ENCODE results near the gene WNK3.

The WNK3 gene

DNA sequence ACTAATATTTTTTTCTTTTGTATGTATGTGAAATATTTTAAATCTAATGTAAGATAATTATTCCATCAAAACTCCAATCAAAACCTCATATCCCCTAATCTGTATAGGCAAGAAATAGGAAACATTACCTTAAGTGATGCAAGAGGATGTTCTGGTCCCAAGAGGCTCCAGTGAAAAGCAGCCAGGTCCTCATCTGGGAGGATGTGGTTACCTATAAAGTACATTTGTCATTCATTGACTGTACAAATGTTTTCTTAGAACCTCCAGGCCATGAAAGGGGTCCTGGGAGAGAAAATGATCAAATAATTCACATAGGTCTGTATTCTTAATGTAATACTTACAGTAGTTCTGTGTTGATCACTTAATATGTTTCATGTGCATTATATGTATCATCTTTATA is 200.3 kb downstream of the WNK3 start:
- DNase-seq, result no peak
